Thyroid gland (tissue), 4 donors: ENCODE results near the gene COL18A1.

Experiments used
- POLR2A ChIP-seq, 2 donors: fragments of 450-650 bp; IDR thresholded peaks; one replicate each; pipeline ENCODE4 v1.6.1; 2017; ENCODE audit warnings: antibody characterized with exemption in 2 of 2, mild to moderate bottlenecking in 2 of 2, moderate library complexity in 1 of 2
- TF ChIP-seq, protein P1 (sequence below), 6 experiments: fragments of 200-600 bp in 3 of 6; fragments of 450-650 bp in 3 of 6; sonication (generic) in 3 of 6; IDR thresholded peaks; one replicate each; pipeline ENCODE4 v1.5.1; 2016 to 2019; ENCODE audit warnings: antibody characterized with exemption in 6 of 6, mild to moderate bottlenecking in 2 of 6, inconsistent platforms in 1 of 6, moderate library complexity in 1 of 6

- no peak for TF ChIP-seq POLR2A (IDR thresholded peaks at IDR 0.05)
- TF ChIP-seq, protein P1, sequence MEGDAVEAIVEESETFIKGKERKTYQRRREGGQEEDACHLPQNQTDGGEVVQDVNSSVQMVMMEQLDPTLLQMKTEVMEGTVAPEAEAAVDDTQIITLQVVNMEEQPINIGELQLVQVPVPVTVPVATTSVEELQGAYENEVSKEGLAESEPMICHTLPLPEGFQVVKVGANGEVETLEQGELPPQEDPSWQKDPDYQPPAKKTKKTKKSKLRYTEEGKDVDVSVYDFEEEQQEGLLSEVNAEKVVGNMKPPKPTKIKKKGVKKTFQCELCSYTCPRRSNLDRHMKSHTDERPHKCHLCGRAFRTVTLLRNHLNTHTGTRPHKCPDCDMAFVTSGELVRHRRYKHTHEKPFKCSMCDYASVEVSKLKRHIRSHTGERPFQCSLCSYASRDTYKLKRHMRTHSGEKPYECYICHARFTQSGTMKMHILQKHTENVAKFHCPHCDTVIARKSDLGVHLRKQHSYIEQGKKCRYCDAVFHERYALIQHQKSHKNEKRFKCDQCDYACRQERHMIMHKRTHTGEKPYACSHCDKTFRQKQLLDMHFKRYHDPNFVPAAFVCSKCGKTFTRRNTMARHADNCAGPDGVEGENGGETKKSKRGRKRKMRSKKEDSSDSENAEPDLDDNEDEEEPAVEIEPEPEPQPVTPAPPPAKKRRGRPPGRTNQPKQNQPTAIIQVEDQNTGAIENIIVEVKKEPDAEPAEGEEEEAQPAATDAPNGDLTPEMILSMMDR (IDR thresholded peaks at IDR 0.05): no peak
Measured at GRCh38 chr21:45371655-45372054, 33.3 kb upstream of the COL18A1 start.
